GM21619 (cell line): ENCODE measurements around the gene JAKMIP1.
"Not testable (repeated sequence)": the region's sequence is repeated elsewhere in the genome, so short reads cannot be mapped to it uniquely, and the experiment has no call there.

Source experiments
- ATAC-seq: cut with Tn5 transposase; IDR thresholded peaks from one replicate; pipeline ENCODE4 v1.9.1; 2021; ENCODE audit not compliant: unreplicated experiment

The JAKMIP1 gene

DNA sequence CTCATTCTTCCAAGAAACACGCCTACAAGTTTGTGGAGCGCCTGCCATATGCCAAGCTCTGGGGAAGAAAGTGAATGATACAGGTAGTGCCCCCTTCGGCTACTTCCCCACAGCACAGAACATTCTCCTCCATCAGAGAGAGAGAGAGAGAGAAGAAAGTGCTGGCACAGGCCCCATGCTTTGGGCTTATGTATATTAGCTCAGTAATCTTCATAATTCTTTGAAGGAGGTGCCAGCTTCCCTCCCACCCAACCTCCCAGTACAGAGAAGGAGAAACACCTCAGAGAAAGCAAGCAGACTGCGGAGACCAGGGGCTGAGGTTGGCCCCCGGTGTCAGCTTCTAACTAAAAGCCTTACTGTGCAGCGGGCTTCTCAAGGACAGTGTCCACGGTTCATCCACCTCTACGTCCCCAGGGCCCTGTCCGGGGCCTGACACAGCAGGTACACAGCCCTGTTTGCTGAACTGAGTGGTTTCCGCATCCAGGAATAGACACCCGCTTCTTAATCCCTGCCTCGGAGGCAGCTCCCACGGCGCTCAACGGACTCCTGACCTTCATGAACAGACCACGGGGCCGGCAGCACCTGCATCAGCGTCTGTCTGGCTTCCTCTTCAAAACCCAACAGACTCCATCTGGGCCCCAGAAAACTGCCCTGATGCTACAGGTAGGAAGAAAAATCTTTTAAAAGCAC lies 50.2 kb downstream of the JAKMIP1 start:
- no peak for ATAC-seq

DNA sequence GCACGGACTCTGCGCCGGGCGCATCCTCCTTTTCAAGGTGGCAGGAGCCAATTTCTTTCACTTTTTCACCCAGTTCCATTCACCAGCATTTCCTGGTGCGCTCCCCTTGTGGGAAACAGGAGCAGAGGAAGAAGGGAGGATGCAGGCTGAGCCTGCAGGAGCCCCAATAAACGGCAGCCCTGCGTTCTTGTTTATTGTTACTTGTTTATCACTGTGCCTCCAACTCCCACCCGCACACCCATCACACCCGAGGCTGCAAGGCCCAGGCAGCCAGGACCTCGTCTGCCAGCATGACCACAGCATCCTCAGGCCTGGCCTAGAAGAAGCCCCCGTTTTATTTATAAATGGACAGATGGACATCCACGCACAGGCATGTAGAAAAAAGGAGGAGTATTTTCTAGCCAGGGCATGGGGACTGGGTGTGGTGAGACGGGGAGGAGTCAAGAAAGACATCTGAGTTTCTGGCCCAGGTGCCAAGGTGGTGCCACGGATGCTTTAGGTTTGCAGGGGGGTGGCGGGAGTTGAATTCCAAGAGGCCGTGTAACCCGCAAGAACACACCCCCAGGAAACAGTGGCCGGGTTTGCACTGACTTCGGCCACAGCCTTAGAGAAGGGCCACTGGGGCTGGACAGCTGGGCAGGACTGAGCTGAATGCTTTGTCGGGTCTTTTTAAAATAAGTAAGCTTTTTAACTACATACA lies 51.7 kb downstream of the JAKMIP1 start:
- no peak for ATAC-seq

DNA sequence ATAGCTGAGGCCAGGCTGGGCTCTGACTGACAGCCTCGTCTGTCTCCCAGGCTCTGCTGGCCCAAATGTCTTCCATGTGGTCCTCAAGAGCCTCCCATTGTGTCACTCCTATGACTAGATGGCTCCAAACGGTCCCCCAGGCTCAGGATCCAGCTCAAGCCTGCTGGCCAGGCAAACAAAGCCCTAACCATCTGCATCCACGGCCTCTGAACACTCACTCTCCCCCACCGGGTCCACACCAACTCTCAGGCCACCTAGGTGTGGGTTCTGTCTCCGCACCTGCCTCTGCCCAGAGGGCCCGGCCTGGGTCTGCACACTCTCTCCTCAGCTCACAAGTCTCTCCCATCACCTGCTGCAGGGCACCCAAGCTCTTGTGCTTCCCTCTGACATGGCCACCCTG lies 52.9 kb downstream of the JAKMIP1 start:
- ATAC-seq = no peak

DNA sequence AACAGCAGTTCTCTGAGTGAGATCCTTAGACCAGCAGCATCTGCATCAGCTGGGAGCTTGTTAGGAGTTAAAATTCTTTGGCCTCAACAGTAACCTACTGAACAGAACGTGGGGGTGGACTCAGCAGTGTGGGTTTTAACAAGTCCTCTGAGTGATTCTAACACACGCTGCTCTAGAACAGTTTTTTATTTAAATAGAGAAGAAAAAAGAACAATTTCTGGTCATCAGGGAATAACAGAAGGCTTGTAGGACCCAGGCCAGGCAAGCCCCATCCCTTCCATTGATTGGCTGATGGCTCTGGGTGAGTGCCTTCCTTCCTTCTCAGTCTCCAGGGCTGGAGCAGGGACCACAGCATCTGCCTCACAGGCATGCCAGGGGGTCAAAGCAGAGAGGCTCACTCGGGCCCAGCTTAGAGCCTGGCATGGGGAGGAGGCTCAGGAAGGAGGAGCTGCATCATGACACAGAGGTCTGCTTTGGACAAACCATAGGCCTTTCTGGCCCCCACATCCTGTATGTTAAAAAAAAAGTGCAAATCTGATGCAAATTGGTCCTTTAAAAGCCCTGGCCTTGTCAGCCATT lies 56.7 kb downstream of the JAKMIP1 start:
- ATAC-seq = no peak

DNA sequence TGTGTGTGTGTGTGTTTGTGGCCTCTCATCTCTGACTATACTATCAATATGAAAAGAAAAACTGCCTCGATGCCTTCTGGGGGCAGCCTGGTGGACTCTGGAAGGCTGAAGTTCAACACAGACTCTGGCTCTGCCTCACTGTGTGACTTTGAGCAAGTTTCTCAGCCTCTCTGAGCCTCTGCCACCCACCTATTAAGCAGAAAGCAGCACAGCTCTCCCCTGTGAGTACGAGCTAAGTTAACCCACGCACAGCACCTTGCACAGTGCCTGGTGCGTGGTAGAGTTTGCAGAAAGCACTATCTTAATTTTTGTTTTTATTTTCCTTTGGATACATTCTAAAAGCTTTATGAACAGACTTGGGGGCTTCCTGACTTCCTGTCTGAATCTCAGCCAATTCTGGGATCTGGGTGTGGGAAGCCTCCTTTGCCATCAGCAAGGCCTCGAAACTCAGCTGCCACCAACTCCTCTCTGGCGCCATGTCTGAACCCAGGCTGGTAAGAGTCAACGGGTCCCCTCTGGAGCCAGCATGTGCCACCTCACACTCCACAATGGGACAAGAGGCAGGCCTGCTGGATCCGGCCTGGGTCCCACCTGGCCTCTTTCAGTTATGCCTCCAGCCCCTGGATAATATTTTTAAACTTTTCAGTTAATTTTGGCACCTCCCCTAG lies 57.3 kb downstream of the JAKMIP1 start:
- no peak for ATAC-seq

DNA sequence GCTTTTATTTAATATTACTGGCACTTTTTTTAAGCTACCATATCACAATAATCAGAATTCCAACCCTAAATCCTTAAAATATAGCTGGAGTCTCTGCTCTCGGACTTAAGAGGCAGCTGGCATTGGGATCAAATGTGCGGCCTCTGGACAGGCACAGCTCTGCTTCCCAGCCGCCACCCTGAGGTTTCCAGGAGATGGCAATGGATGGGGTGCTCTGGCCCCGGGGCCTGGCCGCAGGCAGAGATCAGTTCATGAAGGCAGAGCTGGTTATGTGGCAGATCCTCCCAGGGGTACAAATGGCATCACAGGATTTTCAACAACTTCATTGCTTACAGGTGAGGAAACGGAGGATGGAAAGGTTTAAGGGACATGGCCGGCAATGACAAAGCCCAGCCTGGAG lies 57.8 kb downstream of the JAKMIP1 start:
- no peak for ATAC-seq

DNA sequence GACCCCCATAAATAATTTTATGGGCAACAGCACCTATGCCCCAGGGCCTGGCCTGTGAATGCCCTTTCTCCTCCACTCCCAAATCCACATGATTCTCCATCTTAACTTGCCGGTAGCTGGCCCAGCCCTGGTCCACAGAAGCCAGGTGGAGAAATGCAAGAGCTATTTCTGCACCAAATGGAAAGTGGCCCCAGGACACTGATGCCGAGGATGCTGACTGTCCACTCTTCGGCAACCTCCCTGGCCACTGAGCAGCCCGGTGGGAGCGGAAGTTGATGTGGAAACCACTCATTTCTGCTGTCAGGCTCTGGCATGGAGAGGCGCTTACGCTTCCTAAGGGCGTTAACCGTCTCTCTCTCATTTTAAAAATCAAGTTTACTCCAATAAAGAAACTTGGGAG lies 58.8 kb downstream of the JAKMIP1 start:
- no peak for ATAC-seq

DNA sequence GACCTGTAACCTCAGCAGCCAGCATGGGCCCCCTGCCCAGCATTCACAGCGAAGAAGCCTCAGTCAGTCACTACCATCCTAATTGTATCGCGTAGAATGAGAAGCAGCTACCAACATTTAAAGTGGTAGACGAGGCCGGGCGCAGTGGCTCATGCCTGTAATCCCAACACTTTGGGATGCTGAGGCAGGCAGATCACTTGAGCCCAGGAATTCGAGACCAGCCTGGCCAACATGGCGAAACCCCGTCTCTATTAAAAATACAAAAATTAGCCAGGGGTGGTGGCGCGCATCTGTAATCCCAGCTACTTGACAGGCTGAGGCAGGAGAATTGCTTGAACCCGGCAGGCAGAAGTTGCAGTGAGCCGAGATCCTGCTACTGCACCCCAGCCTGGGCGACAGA lies 59.3 kb downstream of the JAKMIP1 start:
- not testable (repeated sequence) for ATAC-seq

DNA sequence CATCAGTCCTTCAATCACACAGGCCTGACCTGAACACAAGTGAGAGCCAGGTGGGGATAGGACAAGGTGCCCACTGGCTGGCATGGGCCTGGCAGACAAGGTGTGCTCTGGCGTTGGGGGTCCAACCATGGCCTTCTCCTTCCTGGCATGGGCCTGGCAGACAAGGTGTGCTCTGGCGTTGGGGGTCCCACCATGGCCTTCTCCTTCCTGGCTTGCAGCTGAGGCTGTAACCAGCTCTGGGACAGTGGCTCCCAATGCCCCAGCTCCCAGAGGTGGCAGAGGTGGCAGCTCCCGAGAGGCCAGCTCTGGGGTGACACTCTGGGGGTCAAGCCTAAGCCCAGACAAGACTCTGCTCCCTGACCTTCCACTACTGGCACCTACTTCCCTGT lies 62.6 kb downstream of the JAKMIP1 start:
- no peak for ATAC-seq

DNA sequence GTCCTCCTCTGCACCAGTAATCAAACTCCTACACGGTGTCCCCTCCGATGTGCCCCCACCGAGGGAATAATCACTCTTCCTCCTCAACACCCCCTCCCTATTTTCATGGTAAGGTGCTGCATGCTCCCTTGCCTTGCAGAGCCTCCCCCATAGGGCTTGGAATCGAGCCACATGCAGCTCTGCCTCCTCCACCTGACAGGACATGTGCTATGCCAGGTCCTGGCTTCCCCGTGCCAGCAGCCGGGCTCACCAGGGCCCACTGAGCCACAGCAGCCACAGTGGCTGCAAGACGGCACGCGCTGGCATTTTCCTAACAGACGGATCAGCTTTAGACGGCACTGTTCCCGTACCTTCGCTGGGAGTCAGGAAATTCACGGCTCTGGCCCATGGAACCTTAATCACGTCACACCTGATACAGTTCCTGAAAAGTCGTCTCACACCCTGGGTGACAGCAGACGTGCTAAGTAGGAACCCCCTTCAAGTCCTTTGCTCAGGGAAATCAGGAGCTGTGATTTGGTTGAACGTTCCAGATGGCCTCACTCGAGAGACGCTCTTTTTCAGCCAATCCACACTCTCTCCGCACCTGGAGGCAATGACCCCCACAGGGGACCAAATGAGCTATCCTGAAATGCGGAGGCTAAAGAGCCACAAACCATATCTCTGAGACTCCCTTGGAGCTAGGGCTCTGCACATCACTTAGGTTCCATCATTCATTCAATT lies 63.2 kb downstream of the JAKMIP1 start:
- no peak for ATAC-seq

DNA sequence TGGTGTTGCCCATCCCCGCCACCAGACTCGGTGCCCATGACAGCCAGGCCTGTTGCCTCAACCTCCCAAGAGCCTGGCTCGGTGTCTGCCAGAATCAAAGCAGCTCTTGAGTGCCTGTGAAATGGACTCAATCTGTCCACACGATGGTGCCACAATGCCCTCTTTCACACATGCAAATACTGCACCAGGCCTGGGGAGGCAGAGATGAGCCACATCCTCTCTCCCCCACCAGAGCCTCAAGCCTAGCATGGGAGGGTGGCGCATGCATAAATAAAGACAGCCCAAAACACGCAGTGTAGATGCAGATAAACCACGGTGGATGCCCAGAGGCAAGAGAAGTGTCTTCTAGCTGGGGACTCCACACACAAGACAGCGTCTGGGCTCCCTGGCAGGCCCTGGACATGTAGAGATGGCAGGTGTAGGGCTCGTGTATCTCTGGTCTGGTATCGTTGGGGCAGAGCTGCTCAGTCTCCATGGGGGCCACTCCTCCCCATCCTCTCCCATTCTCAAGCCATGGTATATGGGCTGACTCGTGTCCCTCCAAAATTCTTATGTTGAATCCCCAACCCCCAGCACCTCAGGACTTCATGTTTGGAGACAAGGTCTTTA lies 65.6 kb downstream of the JAKMIP1 start:
- ATAC-seq = peak; percentile 96

DNA sequence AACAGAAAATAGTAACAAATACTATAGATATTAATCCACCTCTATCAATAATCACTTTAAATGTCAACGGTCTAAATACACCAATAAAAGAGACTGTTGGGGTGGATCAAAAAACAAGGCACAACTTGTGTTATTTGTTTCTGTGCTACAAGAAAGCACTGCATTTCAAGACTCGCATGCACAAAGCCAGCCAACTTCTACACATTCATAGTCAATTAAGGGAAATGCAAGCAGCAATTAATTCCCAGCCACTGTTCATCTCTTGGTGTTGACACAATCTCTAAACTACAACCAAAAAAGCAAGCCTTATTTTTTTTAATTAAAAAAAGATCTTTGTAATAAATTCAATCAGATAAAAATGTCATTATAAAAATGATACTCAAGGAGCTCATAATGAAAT lies 67.6 kb downstream of the JAKMIP1 start:
- ATAC-seq = no peak

DNA sequence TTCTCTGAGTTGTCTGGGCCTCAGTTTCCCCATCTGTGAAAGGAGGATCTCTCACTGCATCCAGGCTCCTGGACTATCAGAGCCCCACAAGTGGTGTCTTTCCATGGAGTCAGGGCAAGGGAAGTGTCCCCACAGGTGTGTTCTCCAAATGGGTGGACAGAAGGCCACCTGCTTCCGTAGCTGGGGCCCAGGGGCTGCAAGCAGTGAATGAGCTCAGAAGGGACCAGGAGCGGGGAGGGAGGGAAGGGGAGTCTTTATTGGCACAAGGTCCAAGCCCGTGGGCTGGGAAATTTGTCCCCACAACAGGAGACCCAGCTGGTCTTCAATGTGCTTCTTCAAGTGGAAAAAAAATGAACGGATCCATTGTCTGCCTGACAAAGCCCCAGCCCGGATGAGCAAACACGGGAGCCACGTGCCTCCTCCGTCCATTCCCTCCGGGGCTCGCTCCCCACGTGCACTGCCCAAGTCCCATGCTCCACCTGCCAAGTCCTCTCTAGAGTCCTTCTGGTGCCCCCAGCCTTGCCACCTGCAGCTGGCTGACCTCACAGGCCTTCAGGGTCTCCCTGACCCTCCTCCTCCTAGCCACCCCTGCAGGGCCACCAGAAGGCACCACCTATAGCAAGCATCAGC lies 72.0 kb downstream of the JAKMIP1 start:
- no peak for ATAC-seq

DNA sequence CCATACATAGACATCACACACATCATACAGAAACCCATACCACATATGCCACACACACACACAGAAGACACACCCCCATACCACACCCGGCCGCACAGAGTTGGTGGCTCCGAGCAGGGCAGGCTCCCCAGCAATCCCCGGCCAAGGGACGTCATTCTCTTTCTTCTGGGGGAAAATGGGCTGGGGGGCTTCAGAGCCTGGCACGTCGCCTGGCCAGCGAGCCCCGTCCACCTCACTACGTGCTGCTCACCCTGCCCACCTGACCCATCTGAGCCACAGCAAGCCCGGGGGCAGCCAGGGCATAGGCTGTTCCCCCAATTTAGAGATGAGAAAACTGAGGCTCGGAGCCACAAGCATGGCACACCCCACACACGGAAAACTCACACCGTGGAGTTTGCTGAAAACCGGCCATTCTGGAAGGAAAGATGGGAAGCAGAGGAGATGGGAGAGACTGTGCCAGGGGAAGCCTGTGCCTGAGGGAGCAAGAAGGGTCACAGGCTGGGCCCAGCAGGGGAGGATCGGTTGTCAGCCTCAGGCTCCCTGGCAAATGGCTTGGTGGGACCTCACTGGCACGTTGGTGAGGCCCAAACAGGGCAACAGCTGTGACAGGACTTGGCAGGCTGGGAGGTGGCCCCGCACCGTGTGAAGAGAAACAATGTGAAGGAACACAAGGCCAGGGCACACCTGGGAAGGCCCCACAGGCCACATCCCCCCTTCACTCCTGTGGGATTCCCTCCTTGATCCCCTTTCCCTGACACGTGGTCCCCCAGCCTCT lies 73.2 kb downstream of the JAKMIP1 start:
- ATAC-seq = no peak

DNA sequence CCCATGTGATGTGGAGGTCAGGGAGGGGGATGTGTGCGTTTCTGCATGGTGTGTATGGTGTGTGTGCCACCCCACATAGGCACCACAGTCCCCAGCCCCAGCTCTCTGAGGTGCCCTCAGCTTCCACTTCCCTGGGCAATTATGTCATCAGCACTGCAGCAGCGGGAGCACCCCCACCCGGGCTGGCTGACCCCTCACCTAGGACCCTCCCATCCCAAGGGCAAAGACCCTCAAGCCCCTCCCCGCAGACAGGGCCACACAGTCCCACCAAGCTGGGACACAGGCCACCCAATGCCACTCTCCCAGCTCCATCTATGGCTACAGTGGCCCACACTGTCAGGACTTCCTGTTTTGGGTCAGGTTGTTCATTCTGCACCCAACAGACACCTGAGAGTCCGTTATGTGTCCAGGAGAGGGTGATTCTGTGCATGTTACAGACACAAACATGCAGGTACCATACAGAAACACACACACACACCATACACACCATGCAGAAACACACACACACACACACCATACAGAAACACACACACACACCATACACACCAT lies 75.2 kb downstream of the JAKMIP1 start:
- ATAC-seq = no peak

DNA sequence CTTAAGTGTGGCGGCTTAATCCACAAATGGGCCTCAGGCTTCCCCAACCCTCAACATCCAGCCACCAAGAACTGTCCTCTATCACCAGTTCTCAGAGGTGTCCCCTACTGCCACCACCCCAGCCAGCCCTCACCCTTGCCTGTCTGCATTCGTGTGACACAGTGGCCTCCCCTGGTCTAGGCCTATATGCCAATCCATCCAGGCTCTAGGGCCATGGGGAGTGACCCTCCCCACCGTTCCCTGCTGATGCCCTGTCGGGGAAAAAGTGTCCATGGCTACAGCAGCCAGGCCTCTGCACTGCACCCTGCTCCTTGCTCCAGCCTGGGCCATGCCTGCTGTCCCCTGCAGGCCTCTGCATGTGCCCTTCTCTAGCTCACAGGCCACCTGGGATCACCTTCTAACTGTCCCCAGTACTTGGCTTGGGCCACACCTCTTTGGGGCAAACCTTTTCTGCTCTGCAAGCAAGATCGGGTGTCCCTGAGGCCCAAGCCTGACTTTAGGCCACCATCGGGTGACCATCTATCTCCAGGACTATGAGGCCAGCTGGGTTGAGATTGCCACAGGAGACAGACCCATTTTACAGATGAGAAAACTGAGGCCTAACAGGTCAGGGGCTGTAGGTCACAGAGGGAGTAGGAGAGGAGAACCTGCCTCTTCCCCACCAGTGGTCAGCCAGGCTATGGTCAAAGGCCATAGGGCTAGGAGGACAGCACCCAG lies 75.8 kb downstream of the JAKMIP1 start:
- no peak for ATAC-seq

DNA sequence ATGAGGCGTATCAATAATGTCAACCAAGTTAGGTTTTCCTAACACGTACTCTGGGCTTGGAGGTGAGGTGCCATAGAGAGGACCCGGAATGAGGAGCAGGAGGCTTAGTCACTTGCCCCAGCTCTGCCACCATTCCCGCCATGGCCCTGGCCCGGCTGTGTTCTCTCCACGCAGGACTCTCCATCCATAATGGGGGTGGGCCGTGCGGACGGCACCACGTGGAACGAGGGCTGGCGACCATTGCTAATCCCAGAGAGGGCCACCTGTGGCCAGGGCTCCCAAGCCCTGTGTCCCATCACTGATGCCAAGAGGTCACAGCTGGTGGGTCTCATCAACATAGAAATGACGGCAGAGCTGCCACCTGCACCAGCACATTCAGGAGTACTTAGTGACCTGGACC lies 76.4 kb downstream of the JAKMIP1 start:
- ATAC-seq = no peak

DNA sequence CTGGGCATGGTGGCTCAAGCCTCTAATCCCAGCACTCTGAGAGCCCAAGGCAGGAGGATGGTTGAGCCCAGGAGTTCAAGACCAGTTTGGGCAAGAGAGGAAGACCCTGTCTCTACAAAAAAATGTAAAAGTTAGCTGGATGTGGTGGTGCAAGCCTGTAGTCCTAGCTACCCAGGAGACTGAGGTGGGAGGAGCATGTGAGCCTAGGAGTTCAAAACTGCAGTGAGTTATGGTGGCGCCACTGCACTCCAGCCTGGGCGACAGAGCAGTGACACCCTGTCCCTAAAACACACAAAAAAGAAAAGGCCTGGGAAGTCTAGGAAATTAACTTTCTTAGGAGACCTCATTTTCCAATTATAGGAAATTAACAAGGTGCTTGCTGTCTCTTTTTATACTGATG lies 76.8 kb downstream of the JAKMIP1 start:
- ATAC-seq = no peak

DNA sequence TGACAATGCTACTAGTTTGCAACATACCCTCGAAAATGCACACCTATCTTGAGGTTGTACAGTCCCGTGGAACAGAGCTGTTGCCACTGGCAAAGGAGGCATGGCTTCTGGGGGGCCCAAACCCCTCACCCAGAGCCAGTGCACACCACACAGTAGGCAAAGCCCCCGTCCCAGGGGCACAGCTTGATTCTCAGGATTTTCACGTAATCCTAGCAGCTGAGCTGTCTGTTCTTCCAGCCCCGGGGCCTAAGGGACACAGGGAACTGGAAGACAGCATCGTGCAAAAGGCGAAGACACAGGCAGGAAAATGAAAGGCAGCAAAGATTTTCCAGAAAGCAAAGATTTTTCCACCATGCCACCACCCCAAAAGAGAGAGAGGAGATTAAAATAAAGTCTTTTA lies 77.2 kb downstream of the JAKMIP1 start:
- no peak for ATAC-seq
